DND-41 (cell line): ENCODE results near the gene MAP4K5.

Experiments used
- ATAC-seq: fragments of 200-7000 bp; cut with Tn5 transposase; 3 replicates; pipeline ENCODE4 v1.9.1; 2021; ENCODE audit warnings: low read depth; ENCODE audit not compliant: insufficient read depth
- DNase-seq: peaks from one replicate; pipeline ENCODE4 v3.0.0-alpha.2; 2020
- H2AFZ ChIP-seq: 2 replicates; pipeline ENCODE4 v1.6.0; 2012; ENCODE audit warnings: low read depth, low read length
- H3K27ac ChIP-seq: 2 replicates; pipeline ENCODE4 v1.5.1; 2012; ENCODE audit warnings: low read length, inconsistent platforms
- H3K27me3 ChIP-seq: fragments of 200-600 bp; sonication (generic); 2 replicates; pipeline ENCODE4 v1.6.0; 2012; ENCODE audit warnings: low read length, mild to moderate bottlenecking, inconsistent platforms; ENCODE audit not compliant: insufficient read depth, poor library complexity
- H3K36me3 ChIP-seq: 2 replicates; pipeline ENCODE4 v1.5.1; 2012; ENCODE audit warnings: low read length, inconsistent platforms; ENCODE audit not compliant: insufficient read depth
- H3K4me1 ChIP-seq: 2 replicates; pipeline ENCODE4 v1.5.1; 2012; ENCODE audit warnings: mild to moderate bottlenecking, low read length; ENCODE audit not compliant: insufficient read depth
- H3K4me2 ChIP-seq: 2 replicates; pipeline ENCODE4 v1.6.0; 2012; ENCODE audit warnings: mild to moderate bottlenecking, moderate library complexity, low read length, inconsistent platforms; ENCODE audit not compliant: insufficient read depth
- H3K4me3 ChIP-seq, 2 experiments: fragments of 200-600 bp in 1 of 2; shearing (Covaris generic) in 1 of 2; 2 replicates each; pipeline ENCODE4 v1.5.1; 2012 to 2016; ENCODE audit warnings: inconsistent platforms in 2 of 2, low read length in 2 of 2, mild to moderate bottlenecking in 2 of 2, low read depth in 1 of 2, moderate library complexity in 1 of 2
- H3K79me2 ChIP-seq: 2 replicates; pipeline ENCODE4 v1.6.0; 2012; ENCODE audit warnings: low read length, inconsistent platforms; ENCODE audit not compliant: insufficient read depth
- H3K9ac ChIP-seq: 2 replicates; pipeline ENCODE4 v1.6.0; 2012; ENCODE audit warnings: low read depth, mild to moderate bottlenecking, inconsistent platforms, low read length, moderate library complexity
- H3K9me3 ChIP-seq: 2 replicates; pipeline ENCODE4 v1.5.1; 2012; ENCODE audit warnings: low read length, moderate library complexity, mild to moderate bottlenecking, inconsistent platforms; ENCODE audit not compliant: insufficient read depth, severe bottlenecking
- H4K20me1 ChIP-seq: 2 replicates; pipeline ENCODE4 v1.6.0; 2012; ENCODE audit warnings: low read length; ENCODE audit not compliant: insufficient read depth
- CTCF ChIP-seq: IDR thresholded peaks from 2 replicates; pipeline ENCODE4 v1.5.1; 2012; ENCODE audit warnings: borderline replicate concordance, low read length, moderate library complexity, mild to moderate bottlenecking; ENCODE audit not compliant: poor library complexity, severe bottlenecking; ENCODE audit errors: extremely low read depth
- EZH2 ChIP-seq: IDR thresholded peaks from 3 replicates; pipeline ENCODE4 v1.6.1; 2012; ENCODE audit warnings: borderline replicate concordance, low read depth, mild to moderate bottlenecking, moderate library complexity, low read length, inconsistent platforms; ENCODE audit not compliant: severe bottlenecking

Gene MAP4K5

DNA sequence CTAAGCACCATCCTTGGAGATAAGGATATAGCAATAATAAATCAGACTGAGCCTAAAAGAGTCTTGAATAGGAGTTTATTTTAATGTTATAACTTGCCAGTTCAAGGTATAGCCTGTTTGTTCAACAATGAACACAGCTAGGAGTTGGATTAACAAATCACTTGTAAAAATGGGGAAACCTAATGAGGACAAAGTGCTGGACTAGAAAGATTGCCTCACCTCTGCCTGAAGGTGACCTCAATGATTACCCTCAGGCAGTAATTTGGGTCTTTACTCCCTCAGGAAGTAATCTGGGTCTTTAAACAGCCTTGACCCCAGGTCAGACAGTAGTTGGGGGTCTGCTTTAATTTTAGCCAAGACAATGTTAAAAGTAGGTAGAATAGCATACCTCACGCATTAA is 100.2 kb downstream of the MAP4K5 start:
- no peaks in the 10 kb centered on the region for H3K79me2 ChIP-seq
- no peaks in the 10 kb centered on the region for H4K20me1 ChIP-seq
- H3K4me2 ChIP-seq, result no peak overlapping the region
- ATAC-seq, result no peak
- H3K9me3 ChIP-seq, result peaks cover 2% of the 10 kb centered on the region
- peaks cover 44% of the 10 kb centered on the region for H3K36me3 ChIP-seq
- H2AFZ ChIP-seq, result no peak overlapping the region
- H3K27me3 ChIP-seq, result no peaks in the 10 kb centered on the region
- no peak overlapping the region for H3K27ac ChIP-seq
- H3K4me3 ChIP-seq, result no peak overlapping the region
- no peak for DNase-seq
- TF ChIP-seq CTCF, result no peak
- no peak for TF ChIP-seq EZH2
- H3K9ac ChIP-seq, result no peak overlapping the region
- H3K4me1 ChIP-seq, result no peaks in the 10 kb centered on the region

DNA sequence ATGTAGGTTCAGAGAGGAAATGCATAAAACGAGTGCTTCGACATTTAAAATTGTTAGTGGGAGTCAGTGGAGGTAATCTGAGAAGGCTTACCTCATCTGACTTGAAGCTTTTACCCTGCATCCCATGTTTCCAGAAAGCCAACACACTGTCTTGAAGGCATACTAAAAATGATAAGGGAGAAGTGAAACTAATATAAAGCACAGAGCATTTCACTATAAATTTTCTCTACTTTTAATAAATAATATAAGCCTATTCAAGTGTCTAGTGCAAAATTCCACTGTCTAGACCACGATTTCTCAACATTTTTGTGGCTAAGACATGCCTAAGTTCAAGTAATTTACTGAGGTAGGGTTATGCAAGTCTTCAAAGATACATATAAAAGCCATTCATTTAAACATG is 106.6 kb downstream of the MAP4K5 start:
- ATAC-seq, result no peak
- no peak overlapping the region for H3K4me2 ChIP-seq
- no peaks in the 10 kb centered on the region for H3K79me2 ChIP-seq
- H2AFZ ChIP-seq, result no peak overlapping the region
- no peaks in the 10 kb centered on the region for H3K27me3 ChIP-seq
- no peaks in the 10 kb centered on the region for H4K20me1 ChIP-seq
- peaks cover 44% of the 10 kb centered on the region for H3K36me3 ChIP-seq
- no peaks in the 10 kb centered on the region for H3K9me3 ChIP-seq
- no peak for DNase-seq
- no peak overlapping the region for H3K27ac ChIP-seq
- no peak overlapping the region for H3K4me3 ChIP-seq
- H3K9ac ChIP-seq, result no peak overlapping the region
- H3K4me1 ChIP-seq, result no peaks in the 10 kb centered on the region
- no peak for TF ChIP-seq CTCF
- no peak for TF ChIP-seq EZH2

GRCh38 chr14:50425105-50425504 is 107.3 kb downstream of the MAP4K5 start:
- no peaks in the 10 kb centered on the region for H3K9me3 ChIP-seq
- no peaks in the 10 kb centered on the region for H3K27me3 ChIP-seq
- H3K27ac ChIP-seq, result no peak overlapping the region
- H3K4me1 ChIP-seq, result no peaks in the 10 kb centered on the region
- no peak for TF ChIP-seq EZH2
- no peak for TF ChIP-seq CTCF
- DNase-seq (no peak), ATAC-seq (no peak)
- no peak overlapping the region for H3K4me3 ChIP-seq
- peaks cover 48% of the 10 kb centered on the region for H3K36me3 ChIP-seq
- H3K79me2 ChIP-seq, result no peaks in the 10 kb centered on the region
- no peak overlapping the region for H3K4me2 ChIP-seq
- no peak overlapping the region for H3K9ac ChIP-seq
- no peak overlapping the region for H2AFZ ChIP-seq
- no peaks in the 10 kb centered on the region for H4K20me1 ChIP-seq

GRCh38 chr14:50423529-50423928 is 108.8 kb downstream of the MAP4K5 start:
- Histone ChIP-seq H3K27ac (no peak overlapping the region), H3K4me3 (no peak overlapping the region), H2AFZ (no peak overlapping the region), H3K4me2 (no peak overlapping the region), H3K9me3 (no peaks in the 10 kb centered on the region), H3K4me1 (no peaks in the 10 kb centered on the region), H3K27me3 (no peaks in the 10 kb centered on the region), H4K20me1 (no peaks in the 10 kb centered on the region), H3K36me3 (peaks cover 56% of the 10 kb centered on the region), H3K79me2 (no peaks in the 10 kb centered on the region), H3K9ac (no peak overlapping the region)
- no peak for TF ChIP-seq EZH2
- ATAC-seq, result no peak
- DNase-seq, result no peak
